Panc1 (cell line): ENCODE measurements around the gene POU4F1.

ENCODE experiments used
- CTCF ChIP-seq: fragments of 450-650 bp; IDR thresholded peaks from 2 replicates; pipeline ENCODE4 v1.5.1; 2017; ENCODE audit warnings: mild to moderate bottlenecking
- POLR2AphosphoS5 ChIP-seq: IDR thresholded peaks from 2 replicates; pipeline ENCODE4 v1.6.1; 2012; ENCODE audit warnings: mild to moderate bottlenecking, low read depth, low read length, moderate library complexity

DNA sequence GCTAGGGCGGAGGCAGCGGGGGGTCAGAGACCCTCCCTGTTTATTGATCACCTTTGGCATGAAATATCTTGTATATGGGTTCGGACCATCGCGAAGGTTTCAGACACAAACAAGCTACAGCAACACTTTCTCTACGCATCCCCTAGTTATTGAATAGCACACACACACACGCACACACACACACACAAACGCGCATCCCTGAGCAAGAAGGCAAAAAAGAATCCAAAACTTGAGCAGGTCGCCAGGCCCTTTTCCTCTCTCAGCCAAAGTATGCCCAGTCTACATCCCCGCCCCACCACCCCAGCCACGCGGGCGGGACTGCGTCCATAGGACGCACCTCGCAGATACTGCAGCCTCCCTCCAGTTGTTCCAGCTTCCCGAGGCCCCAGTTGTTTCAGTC is 16.0 kb downstream of the POU4F1 start:
- TF ChIP-seq CTCF (no peak), POLR2AphosphoS5 (no peak)
